Transverse colon (tissue), 4 donors: ENCODE measurements around the gene STAU1. TPM values are rescaled to one million over a fixed set of nuclear protein-coding genes. Genes with fewer than 3 reads are reported as not detected.
A peak's percentile ranks its signal among the peaks of the same experiment; 100 is the strongest.

ENCODE experiments used
- DNase-seq: peaks from one replicate; pipeline ENCODE4 v3.0.0-alpha.2; 2019
- H3K27ac ChIP-seq, 4 donors: fragments of 200-600 bp; sonication (generic); 2 replicates each; pipeline ENCODE4 v1.5.1; 2016 to 2018; ENCODE audit warnings: inconsistent platforms in 4 of 4
- H3K27me3 ChIP-seq: fragments of 200-600 bp; sonication (generic); 2 replicates; pipeline ENCODE4 v1.5.1; 2017; ENCODE audit warnings: inconsistent platforms
- H3K36me3 ChIP-seq, 4 donors: fragments of 200-600 bp; sonication (generic); 2 replicates each; pipeline ENCODE4 v1.5.1; 2017 to 2019; ENCODE audit warnings: inconsistent platforms in 4 of 4
- H3K4me1 ChIP-seq, 4 donors: fragments of 200-600 bp; sonication (generic); 2 replicates each; pipeline ENCODE4 v1.5.1; 2017 to 2020; ENCODE audit warnings: inconsistent platforms in 4 of 4
- H3K4me3 ChIP-seq, 4 donors: fragments of 200-600 bp; sonication (generic); 1 replicate in 1 of 4; 2 replicates in 3 of 4; pipeline versions ENCODE4 v1.5.1 to v1.6.1; 2017 to 2019; ENCODE audit warnings: inconsistent platforms in 4 of 4
- H3K9me3 ChIP-seq, 2 donors: fragments of 200-600 bp; sonication (generic); 2 replicates each; pipeline ENCODE4 v1.5.1; 2017 to 2019; ENCODE audit warnings: inconsistent platforms in 2 of 2
- CTCF ChIP-seq, 5 experiments: fragments of 200-600 bp in 3 of 5; fragments of 450-650 bp in 2 of 5; sonication (generic) in 3 of 5; IDR thresholded peaks; 1 replicate in 2 of 5; 2 replicates in 3 of 5; pipeline ENCODE4 v1.5.1; 2016 to 2017; ENCODE audit warnings: antibody characterized with exemption in 5 of 5, inconsistent platforms in 3 of 5, mild to moderate bottlenecking in 2 of 5, moderate library complexity in 1 of 5
- EP300 ChIP-seq: sonication (generic); formaldehyde crosslinking; IDR thresholded peaks from one replicate; pipeline ENCODE4 v1.6.1; 2017; ENCODE audit warnings: antibody characterized with exemption, low read depth
- POLR2A ChIP-seq: fragments of 450-650 bp; IDR thresholded peaks from one replicate; pipeline ENCODE4 v1.6.1; 2016; ENCODE audit warnings: antibody characterized with exemption, mild to moderate bottlenecking, moderate library complexity
- POLR2AphosphoS5 ChIP-seq, 3 donors: sonication (generic); formaldehyde crosslinking; IDR thresholded peaks; one replicate each; pipeline ENCODE4 v1.6.1; 2016; ENCODE audit warnings: antibody characterized with exemption in 3 of 3
- WGBS, 2 donors: methylation state at CpG; one replicate each; pipeline ENCODE4 v1.1.5; 2018; ENCODE audit warnings: low coverage in 1 of 2; 5-methylcytosine and 5-hydroxymethylcytosine counted together
- in situ Hi-C, 4 donors: fragments of 200-750 bp; cut with MboI; loops; one replicate each; pipeline versions ENCODE4 v1.15.0 to v1.15.1; 2017; ENCODE audit warnings: low sequenced_read_pairs in 3 of 4, low pct_ligation_motif_present in 1 of 4, low pct_unique_long_range_greater_than_20kb in 1 of 4
- intact Hi-C: fragments of 100-400 bp; cut with DNase I; formaldehyde crosslinking; loops from one replicate; pipeline ENCODE4 v1.15.1; 2023; ENCODE audit warnings: low total_unique reads
- total RNA-seq, 4 donors: library from RNA; depleted of rRNA; stranded (reverse); fragments of >200 nt; gene quantifications; one replicate each; pipeline ENCODE4 v1.1.0, GENCODE V29; 2016

Gene STAU1
- total RNA-seq, 4 donors from 2014 or later = 66.7 to 79.7 (median 73.3) TPM

DNA sequence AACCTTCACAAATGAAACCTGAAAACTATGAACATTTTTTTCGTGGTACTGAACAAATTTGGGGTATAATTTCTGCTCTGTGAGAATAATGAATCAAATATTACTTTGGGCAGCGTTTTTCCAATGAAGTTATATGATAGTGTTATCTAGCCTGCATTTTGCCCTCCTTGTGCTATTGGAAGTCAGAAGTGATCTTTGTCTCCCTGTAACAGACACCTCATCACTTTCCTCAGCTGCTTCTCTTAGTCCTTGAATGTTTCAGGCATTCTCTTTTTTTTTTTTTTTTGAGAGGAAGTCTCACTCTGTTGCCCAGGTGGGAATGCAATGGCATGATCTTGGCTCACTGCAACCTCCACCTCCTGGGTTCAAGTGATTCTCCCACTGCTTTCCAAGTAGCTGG lies 41.2 kb upstream of the STAU1 start:
- in situ Hi-C loops (no loop called here), intact Hi-C loops (no loop called here)
- Histone ChIP-seq H3K27me3 (no peaks in the 10 kb centered on the region), H3K27ac (no peak overlapping the region), H3K4me3 (no peak overlapping the region), H3K4me1 (no peaks in the 10 kb centered on the region), H3K36me3 (peaks cover 0 to 78% (median 37%) of the 10 kb centered on the region in 4 donors), H3K9me3 (no peaks in the 10 kb centered on the region)
- TF ChIP-seq EP300 = no peak
- 82 to 93% methylated on average over 2 of the region's 2 CpGs for WGBS, 2 donors
- no peak for DNase-seq

DNA sequence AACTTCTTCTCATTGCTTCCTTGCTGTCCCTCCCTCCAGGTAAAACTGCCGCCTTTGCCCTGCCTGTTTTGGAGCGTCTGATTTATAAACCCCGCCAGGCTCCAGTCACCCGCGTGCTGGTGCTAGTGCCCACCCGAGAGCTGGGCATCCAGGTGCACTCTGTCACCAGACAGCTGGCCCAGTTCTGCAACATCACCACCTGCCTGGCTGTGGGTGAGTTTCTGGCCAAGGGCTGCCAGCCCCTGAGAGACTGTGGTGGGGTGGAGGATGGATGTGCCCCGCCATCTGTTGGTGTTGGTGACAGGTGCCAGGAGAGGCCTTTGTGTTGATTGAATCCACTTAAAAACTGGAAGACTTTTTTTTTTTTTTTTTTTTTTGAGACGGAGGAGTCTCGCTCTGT lies 40.5 kb upstream of the STAU1 start:
- TF ChIP-seq POLR2AphosphoS5 (IDR thresholded peaks at IDR 0.05) (no peak), POLR2A (no peak), CTCF (IDR thresholded peaks at IDR 0.05) (no peak), EP300 (no peak)
- H3K4me3 ChIP-seq = no peak overlapping the region
- H3K9me3 ChIP-seq = no peaks in the 10 kb centered on the region
- no peak for DNase-seq
- H3K36me3 ChIP-seq = peaks cover 0 to 78% (median 37%) of the 10 kb centered on the region in 4 donors
- H3K27me3 ChIP-seq = no peaks in the 10 kb centered on the region
- H3K4me1 ChIP-seq = no peaks in the 10 kb centered on the region
- no peak overlapping the region for H3K27ac ChIP-seq
- WGBS, 2 donors = 94 to 100% methylated on average over 3 to 9 of the region's 9 CpGs
- in situ Hi-C loops (no loop called here), intact Hi-C loops (no loop called here)

DNA sequence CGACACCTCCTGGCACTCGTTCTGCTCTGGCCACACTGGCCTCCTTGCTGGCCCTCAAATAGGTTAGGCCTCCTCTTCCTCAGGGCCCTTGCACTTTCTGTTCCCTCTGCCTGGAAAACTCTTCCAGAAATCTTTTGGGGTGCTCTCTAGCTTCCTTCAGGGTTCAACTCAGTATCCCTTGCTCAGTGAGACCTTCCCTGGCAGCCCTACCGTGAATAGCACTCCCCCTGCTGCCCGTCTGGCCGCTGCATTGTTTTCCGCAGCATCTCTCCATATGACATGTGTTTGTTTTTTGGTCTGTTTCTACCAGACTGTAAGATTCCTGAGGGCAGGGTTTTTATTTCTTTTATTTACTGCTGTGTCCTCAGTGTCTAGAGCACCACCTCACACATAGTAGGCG lies 37.8 kb upstream of the STAU1 start:
- no peaks in the 10 kb centered on the region for H3K27me3 ChIP-seq
- no peak overlapping the region for H3K4me3 ChIP-seq
- peaks cover 0 to 84% (median 37%) of the 10 kb centered on the region in 4 donors for H3K36me3 ChIP-seq
- in situ Hi-C loops (no loop called here), intact Hi-C loops (no loop called here)
- H3K9me3 ChIP-seq = no peaks in the 10 kb centered on the region
- peaks cover 0 to under 1% (median 0%) of the 10 kb centered on the region in 4 donors for H3K4me1 ChIP-seq
- DNase-seq = no peak
- H3K27ac ChIP-seq = no peak overlapping the region
- 85 to 93% methylated on average over 5 to 7 of the region's 7 CpGs for WGBS, 2 donors
- no peak for TF ChIP-seq CTCF (IDR thresholded peaks at IDR 0.05)
- TF ChIP-seq POLR2AphosphoS5 (IDR thresholded peaks at IDR 0.05) = no peak
- TF ChIP-seq POLR2A = no peak
- TF ChIP-seq EP300 = no peak

DNA sequence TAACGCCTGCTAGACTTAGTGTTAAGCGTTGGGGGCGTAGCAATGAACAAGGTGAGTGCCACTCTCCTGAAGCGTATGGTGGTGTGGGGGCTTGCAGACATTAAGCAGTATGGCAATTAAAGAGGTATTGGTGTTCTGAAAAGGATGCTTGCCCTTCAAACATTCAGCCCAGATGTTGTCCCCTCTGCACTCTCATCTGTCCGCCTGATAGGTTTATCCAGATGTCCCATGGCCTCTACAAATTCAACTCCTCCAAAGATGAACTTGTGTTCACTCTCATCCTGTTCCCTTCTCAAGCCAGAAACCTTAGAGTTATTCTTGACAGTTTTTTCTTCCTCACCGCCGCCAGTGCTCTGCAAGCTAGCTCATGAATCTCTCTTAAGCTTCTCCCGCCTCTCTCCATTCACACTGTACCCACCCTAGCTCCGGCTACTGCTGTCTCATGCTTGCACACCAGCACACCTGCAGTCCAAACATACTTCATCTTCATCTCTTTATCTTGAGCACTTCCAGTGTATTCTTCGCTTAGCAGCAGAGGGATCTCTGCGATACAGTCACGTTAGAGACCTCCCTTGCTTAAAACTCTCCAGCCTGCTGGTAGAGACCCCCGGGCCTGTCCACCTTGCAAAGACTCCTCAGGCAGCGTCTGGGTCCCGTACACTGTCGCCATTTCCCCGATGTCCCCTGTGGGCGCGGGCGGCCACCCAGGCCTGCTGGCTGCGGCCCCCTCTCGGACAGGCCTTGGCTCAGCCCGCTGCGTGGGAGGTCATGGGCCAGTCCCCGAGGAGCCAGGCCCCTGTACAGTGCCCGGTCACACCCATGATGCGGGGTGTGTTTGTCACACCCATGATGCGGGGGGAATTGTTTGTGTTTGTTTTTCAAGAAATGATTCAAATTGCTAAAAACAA lies 32.0 kb upstream of the STAU1 start:
- TF ChIP-seq POLR2A (no peak), CTCF (IDR thresholded peaks at IDR 0.05) (no peak), POLR2AphosphoS5 (IDR thresholded peaks at IDR 0.05) (no peak), EP300 (no peak)
- in situ Hi-C loops = loop anchor here (5.0 to 10.0 kb wide), 2 partner anchors 85 to 88 kb away; no protein-coding TSS in a partner anchor

More for the DNA sequence above, 32.0 kb upstream of the STAU1 start:
- 68 to 70% methylated on average over 6 to 27 of the region's 28 CpGs for WGBS, 2 donors
- H3K27ac ChIP-seq = peak overlapping the region; percentile 87 to 96 (median 93)
- peaks cover 8 to 25% (median 19%) of the 10 kb centered on the region in 4 donors for H3K4me1 ChIP-seq
- intact Hi-C loops = no loop called here
- H3K27me3 ChIP-seq = no peaks in the 10 kb centered on the region
- H3K9me3 ChIP-seq = no peaks in the 10 kb centered on the region
- peaks cover 0 to 40% (median 18%) of the 10 kb centered on the region in 4 donors for H3K36me3 ChIP-seq
- H3K4me3 ChIP-seq = peak overlapping the region; percentile 62 to 92 (median 83)
- DNase-seq = no peak
